Astrocyte of the cerebellum (primary cell): Measurements from ENCODE around the gene PREP.

Experiments
- DNase-seq: peaks from one replicate; pipeline ENCODE4 v3.0.0-alpha.2; 2011; ENCODE audit warnings: low read depth
- H3K4me3 ChIP-seq: 2 replicates; pipeline ENCODE4 v1.5.1; 2011; ENCODE audit warnings: mild to moderate bottlenecking, low read depth, low read length, moderate library complexity
- CTCF ChIP-seq: IDR thresholded peaks from 2 replicates; pipeline ENCODE4 v1.5.1; 2012; ENCODE audit warnings: low read length, low read depth, moderate library complexity, mild to moderate bottlenecking; ENCODE audit errors: missing control alignments
- in situ Hi-C: cut with HindIII; loops from 2 replicates; pipeline ENCODE4 v1.10.0; 2017; ENCODE audit warnings: low sequenced_read_pairs

The PREP gene

GRCh38 chr6:105310947-105311346, 91.9 kb downstream of the PREP start:
- no peak for TF ChIP-seq CTCF
- no peak for DNase-seq
- no peak overlapping the region for H3K4me3 ChIP-seq
- in situ Hi-C loops: no loop called here

- no peak for DNase-seq
- no peak for TF ChIP-seq CTCF
- H3K4me3 ChIP-seq: no peak overlapping the region
- in situ Hi-C loops: no loop called here
These were observed 92.5 kb downstream of the PREP start for GRCh38 chr6:105310371-105310770.

GRCh38 chr6:105308840-105309239, 94.0 kb downstream of the PREP start:
- in situ Hi-C loops: no loop called here

GRCh38 chr6:105305521-105305920, 97.4 kb downstream of the PREP start:
- no peak for DNase-seq
- in situ Hi-C loops: no loop called here
- H3K4me3 ChIP-seq: no peak overlapping the region
- TF ChIP-seq CTCF: no peak

More at GRCh38 chr6:105308840-105309239, 94.0 kb downstream of the PREP start:
- TF ChIP-seq CTCF: no peak
- no peak overlapping the region for H3K4me3 ChIP-seq
- DNase-seq: no peak

GRCh38 chr6:105304825-105305224, 98.1 kb downstream of the PREP start:
- in situ Hi-C loops: no loop called here
- no peak for DNase-seq
- H3K4me3 ChIP-seq: no peak overlapping the region
- no peak for TF ChIP-seq CTCF

- TF ChIP-seq CTCF: no peak
- DNase-seq: no peak
- H3K4me3 ChIP-seq: no peak overlapping the region
- in situ Hi-C loops: no loop called here
These were observed 98.5 kb downstream of the PREP start for GRCh38 chr6:105304366-105304765.

GRCh38 chr6:105302617-105303128, 100.2 kb downstream of the PREP start:
- TF ChIP-seq CTCF: no peak
- in situ Hi-C loops: no loop called here
- DNase-seq: no peak

More at GRCh38 chr6:105302617-105303128, 100.2 kb downstream of the PREP start:
- H3K4me3 ChIP-seq: no peak overlapping the region
